ENCODE data around the gene TXNIP.
"Not testable (repeated sequence)": the region's sequence is repeated elsewhere in the genome, so short reads cannot be mapped to it uniquely, and the experiment has no call there.

TXNIP gene, protein sequence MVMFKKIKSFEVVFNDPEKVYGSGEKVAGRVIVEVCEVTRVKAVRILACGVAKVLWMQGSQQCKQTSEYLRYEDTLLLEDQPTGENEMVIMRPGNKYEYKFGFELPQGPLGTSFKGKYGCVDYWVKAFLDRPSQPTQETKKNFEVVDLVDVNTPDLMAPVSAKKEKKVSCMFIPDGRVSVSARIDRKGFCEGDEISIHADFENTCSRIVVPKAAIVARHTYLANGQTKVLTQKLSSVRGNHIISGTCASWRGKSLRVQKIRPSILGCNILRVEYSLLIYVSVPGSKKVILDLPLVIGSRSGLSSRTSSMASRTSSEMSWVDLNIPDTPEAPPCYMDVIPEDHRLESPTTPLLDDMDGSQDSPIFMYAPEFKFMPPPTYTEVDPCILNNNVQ

DNA sequence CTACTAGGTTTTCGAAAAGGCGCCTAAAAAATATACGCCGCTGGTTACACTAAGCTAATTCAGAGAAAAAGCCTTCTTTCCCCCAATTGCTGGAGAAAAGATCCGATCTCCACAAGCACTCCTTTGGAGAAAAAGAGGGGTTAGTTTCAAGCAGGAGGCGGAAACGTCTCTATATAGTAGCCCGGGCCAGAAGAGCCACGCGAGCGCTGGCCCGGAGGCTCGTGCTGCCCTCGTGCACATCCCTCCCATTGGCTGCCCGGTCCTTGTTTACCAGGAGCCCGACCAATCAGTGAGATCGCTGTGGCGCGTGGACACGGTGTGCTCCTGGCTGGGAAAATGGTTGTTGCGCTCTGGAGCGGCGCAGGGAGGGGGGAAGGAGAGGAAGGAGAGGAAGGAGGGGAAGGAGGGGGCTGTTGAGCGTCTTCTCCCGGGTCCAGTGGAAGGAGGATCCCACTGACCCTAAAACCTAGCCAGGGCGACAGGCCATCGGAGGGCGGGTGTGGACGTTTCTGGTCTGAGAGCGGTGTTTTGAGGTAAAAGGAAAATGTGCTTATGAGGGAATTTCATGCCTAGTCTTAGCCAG is at the start of gene TXNIP:
Gene TXNIP, minus strand, starts transcription at position 147 of the 583 bp plus-strand sequence. CDS start 313 bp downstream, outside the sequence.
- DNase-seq, result peak; percentile 99
- in situ Hi-C loops (cut with MboI; ENCODE audit: low pct_unique_long_range_greater_than_20kb, low sequenced_read_pairs), result no loop called here

DNA sequence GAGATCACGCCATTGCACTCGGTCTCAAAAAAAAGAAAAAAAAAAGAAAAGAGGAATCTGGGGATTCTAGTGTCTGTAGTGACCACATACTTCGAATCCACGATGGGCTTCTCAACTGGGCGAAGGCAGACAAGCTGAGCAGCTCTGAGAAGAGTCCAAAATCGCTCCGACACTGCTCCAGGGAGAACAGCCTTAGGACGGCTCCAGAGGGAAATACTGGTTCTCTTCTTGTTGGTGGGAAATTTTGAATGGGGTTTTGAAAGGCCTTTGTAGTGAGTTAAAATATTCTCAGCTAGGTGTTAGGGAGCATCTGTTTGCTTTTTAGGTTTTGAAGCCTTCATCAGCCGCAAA is 43.4 kb upstream of the TXNIP start:
- DNase-seq, result peak; percentile 10

DNA sequence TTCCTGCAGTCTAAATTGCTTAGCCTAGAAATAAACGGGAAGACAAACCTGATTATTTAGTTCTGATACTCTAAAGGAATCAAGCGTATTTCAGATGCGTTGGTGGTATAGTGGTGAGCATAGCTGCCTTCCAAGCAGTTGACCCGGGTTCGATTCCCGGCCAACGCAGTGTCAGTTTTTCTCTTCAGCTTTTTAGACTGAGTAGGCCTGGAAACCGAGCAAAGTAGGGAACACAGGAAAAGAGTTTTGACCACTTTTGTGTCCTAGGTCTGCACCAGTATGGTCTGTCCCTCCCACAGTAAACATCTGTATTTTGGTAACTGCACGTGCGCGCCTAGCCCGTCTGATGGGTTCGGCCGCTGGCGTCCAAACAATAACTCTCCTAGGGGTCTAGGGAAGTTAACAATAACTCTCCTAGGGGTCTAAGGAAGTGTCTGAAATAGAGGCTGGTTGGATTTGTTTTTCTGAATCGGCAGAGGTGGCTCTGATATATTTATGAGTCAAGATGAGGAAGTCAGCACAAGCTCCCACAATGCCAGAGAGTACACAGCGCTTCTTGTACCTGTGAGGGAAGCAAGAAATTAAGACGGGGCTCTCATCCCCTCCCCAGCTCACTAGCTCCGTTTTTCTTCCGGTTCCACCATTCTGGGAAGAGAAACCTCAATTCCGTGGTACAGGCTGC is 40.7 kb upstream of the TXNIP start:
- peak; percentile 96 for DNase-seq
- in situ Hi-C loops (cut with MboI; ENCODE audit: low pct_unique_long_range_greater_than_20kb, low sequenced_read_pairs), result no loop called here

More for the DNA sequence above, 43.4 kb upstream of the TXNIP start:
- in situ Hi-C loops (cut with MboI; ENCODE audit: low pct_unique_long_range_greater_than_20kb, low sequenced_read_pairs), result no loop called here

DNA sequence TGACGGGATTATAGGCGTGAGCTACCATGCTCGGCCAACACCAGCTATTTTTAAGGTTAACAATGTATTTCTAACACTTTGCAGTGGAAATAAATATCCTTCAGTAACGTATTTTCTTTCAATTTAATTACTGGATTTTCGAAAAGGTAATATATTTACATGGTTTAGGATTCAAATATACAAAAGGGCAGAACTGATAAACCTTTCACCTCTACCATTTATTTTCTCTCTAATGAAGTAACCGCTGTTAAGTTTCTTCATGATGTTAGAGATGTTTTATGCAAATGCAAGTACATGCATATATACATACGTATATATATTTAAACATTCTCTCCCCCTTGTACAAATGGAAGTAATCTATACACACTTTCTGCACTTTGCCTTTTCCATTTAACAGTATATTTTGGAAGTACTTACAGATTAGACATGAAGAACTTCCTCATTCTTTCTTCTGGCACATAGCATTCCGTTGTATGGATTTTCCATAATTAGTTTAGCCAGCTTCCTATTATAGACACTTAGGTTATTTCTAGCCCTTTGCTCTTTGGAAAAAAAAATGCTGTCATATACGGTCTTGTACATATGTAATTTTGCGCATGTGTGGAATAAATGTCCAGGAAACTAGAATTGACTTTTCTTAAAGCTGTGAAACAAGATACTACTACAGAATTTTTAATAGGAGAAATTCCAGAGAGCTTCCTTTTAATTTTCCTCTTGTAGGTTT is 40.0 kb upstream of the TXNIP start:
- no peak for DNase-seq
- in situ Hi-C loops (cut with MboI; ENCODE audit: low pct_unique_long_range_greater_than_20kb, low sequenced_read_pairs), result no loop called here

DNA sequence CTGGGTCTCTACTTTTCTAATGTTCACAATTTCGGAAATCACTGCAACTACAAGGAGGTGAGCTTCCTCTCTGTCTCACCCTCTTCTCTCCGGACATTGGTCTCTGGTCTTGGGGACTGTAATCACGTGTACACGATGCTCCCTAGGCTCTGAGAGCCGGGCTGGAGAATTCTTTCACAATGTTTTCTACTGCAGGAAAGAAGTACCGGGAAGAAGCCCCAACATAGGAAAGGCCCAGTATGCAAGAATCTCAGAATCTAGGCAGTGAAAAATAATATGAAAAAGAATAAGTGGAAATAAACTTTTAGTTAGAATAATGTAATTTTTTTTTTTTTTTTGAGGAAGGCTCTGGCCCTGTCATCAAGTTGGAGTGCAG is 38.7 kb upstream of the TXNIP start:
- in situ Hi-C loops (cut with MboI; ENCODE audit: low pct_unique_long_range_greater_than_20kb, low sequenced_read_pairs), result no loop called here

DNA sequence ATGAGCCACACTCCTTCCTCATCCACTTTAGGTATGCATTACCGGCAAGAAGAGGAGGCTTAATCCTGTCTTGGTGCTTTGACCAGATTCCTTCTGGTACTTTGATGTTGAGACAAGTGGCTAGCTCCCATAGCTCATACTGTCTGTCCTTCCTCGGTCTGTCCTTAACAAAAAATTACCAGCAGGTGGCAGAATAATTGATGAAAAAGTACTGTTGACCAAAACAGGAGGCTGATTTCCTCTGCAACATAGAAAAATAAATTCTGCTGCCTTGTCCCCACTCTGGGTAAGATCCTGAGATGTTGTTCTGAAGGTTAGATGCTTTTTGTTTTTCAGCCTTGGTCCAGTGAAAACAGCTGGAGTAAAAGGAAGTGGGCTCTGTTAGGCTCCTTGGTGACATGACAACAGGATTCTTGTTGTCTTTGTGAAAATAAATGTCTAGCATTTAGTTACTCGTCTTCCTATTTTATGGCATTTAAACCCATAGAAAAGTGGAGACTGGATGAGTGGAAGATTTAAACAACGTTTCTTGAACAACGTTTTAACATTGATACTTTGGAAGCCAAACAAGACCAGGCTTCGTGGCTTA is 36.3 kb upstream of the TXNIP start:
- DNase-seq, result peak; percentile 79
- in situ Hi-C loops (cut with MboI; ENCODE audit: low pct_unique_long_range_greater_than_20kb, low sequenced_read_pairs), result no loop called here

More for the DNA sequence above, 38.7 kb upstream of the TXNIP start:
- DNase-seq, result no peak

DNA sequence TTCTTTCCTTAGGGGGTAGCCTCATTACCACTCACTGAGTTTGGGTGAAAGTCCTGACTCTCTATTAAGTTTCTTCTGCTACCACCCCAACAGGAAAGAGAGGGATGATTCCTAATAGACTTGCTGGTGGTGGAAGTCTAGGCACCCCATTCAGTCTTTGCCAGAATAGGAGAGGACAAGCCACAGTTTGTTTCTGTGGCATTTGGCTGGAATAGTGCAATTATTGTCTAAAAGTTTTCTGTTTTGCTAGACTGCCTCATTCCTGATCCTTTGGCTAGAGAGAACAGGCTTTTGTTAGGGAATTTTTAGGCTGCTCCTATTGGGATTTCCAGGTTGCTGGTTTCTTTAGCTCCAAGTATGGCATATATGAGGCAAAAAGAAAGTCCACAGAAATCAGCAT is 35.1 kb upstream of the TXNIP start:
- DNase-seq, result no peak
- in situ Hi-C loops (cut with MboI; ENCODE audit: low pct_unique_long_range_greater_than_20kb, low sequenced_read_pairs), result no loop called here

DNA sequence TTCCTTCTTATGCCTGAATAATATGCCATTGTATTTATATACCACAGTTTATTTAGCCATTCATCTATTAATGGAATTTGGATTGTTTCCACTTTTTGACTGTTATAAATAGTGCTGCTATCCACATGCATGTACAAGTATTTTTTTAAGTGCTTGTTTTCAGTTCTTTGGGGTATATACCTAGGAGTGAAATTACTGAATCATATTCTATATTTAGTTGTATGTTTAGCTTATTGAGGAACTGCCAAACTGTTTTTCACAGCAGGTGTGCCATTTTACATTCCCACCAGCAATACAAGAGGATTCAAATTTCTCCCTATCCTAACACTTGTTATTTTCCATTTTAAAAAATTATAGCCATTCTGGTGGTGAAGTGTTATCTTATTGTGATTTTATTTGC is 32.7 kb upstream of the TXNIP start:
- DNase-seq, result no peak
- in situ Hi-C loops (cut with MboI; ENCODE audit: low pct_unique_long_range_greater_than_20kb, low sequenced_read_pairs), result no loop called here

DNA sequence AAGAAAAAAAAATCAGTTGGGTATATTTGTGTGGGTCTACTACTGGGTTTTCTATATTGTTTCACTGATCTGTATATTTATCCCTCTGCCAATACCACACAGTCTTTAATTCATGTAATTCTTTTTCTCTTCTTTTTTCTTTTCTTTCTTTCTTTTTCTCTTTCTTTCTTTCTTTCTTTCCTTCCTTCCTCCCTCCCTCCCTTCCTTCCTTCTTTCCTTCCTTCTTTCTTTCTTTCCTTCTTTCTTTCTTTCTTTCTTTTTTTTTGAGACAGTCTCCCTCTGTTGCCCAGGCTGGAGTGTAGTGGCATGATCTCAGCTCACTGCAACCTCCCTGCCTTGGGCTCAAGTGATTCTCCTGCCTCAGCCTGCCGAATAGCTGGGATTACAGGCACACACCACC is 30.3 kb upstream of the TXNIP start:
- DNase-seq; in situ Hi-C loops (cut with MboI; ENCODE audit: low pct_unique_long_range_greater_than_20kb, low sequenced_read_pairs): not testable (repeated sequence)

DNA sequence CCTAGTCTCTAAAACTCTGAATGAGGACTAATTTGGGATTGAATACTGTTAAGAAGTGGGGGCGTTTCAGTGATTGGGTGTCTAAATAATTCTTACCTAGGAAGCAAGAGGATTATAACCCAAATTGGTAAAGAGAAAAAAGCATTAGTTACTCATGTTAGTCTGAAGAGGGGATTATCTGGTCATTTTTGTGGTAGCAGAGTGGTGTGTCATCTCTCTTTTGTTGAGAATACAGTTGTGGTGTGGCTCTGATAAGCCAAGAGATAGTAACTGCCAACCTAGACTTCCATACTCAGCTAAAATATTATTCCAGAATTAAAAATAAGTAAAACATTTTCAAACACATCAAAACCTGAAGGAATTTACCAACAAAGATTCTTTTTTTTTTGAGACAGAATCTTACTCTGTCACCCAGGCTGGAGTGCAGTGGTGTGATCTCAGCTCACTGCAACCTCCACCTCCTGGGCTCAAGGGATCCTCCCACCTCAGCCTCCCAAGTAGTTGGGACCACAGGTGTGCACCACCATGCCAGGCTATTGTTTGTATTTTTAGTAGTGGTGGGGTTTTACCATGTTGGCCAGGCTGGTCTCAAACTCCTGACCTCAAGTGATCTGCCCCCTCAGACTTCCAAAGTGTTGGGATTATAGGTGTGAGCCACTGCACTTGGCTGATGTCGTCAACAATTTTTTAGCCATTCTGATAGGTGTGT is 29.6 kb upstream of the TXNIP start:
- DNase-seq; in situ Hi-C loops (cut with MboI; ENCODE audit: low pct_unique_long_range_greater_than_20kb, low sequenced_read_pairs): not testable (repeated sequence)

DNA sequence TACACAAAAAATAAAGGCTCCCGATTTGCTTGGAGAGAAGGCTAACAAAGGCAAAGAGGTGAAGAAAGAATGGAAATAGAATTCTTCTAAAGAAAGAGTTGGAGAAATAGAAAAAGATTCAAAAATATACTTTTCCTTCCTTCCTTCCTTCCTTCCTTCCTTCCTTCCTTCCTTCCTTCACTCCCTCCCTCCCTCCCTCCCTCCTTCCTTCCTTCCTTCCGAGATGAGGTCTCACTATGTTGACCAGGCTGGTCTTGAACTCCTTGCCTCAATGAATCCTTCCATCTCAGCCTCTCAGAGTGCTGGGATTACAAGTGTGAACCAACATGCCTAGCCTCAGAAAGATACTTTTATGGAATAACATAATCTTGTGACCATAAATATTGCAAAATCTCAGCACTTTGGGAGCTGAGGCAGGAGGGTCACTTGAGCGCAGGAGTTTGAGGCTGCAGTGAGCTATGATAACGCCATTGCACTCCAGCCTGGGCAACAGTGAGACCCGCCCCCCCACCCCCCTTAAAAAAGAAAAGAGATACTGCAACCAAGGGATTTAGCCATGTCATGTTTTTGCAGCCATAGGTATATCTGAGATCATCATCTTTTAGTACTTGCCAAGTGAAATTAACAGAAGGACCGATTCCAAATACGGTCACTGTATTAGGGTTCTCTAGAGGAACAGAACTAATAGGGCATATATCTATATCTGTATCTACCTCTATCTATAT is 26.2 kb upstream of the TXNIP start:
- no peak for DNase-seq
- in situ Hi-C loops (cut with MboI; ENCODE audit: low pct_unique_long_range_greater_than_20kb, low sequenced_read_pairs), result no loop called here

DNA sequence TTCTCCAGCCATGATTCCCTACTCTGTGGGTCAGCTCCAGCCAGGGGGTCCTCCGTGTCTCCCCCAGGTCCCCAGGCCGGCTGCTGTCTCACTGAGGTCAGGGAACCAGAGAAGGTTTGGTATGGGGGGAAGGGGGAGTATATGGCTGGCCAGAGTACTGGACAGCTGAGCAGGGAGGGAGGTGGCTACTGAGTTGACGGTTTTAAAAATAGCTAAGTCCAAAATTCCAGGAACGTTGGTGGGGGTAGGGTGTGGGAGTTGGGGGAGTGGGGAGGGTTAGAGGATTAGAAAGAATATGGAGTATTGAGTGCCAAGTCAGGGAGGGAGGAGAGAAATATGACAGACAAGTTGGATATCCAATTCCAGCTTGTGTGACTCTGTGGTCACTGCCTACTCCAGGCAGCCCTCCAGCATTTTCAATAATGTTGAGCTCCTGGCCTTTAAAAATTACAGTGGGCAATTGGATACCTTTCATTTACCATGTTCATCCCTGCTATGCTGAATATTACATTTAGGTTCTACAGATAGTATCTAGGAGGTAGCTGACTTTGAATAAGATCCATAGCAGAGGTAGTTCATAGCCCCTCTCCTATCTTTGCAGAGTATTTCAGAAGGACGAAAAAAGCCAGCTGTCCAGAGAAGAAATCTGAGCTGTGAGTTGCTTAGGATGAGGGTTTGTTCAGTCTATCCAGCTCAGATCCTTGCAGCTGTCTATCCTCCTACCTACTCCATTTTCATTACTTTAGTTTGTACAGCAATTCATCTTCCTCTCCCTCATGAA is 25.4 kb upstream of the TXNIP start, which contains the start of gene HJV:
Gene HJV, minus strand, starts transcription at position 114 of the 781 bp plus-strand sequence. CDS start 1,504 bp downstream, outside the sequence.
- no peak for DNase-seq
- in situ Hi-C loops (cut with MboI; ENCODE audit: low pct_unique_long_range_greater_than_20kb, low sequenced_read_pairs), result no loop called here

DNA sequence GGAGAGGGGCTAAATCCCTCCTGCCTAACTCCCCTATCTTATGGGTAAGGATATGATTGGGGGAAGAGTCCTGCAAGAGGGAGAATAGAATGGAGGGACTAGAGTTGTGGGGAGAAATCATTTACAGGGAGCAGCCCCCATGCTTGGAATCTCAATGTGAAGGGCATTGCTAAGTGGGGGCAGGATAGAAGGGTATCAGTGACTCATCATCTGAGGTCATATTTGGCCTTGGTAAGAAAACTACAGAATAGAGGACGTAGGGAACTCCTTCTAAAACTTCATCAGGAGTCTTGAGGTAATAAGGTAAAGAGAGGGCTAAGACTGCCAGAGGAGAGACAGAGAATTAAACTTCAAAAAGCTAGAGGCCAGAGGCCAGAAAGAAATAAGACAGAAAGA is 24.7 kb upstream of the TXNIP start:
- in situ Hi-C loops (cut with MboI; ENCODE audit: low pct_unique_long_range_greater_than_20kb, low sequenced_read_pairs), result no loop called here
- DNase-seq, result no peak

DNA sequence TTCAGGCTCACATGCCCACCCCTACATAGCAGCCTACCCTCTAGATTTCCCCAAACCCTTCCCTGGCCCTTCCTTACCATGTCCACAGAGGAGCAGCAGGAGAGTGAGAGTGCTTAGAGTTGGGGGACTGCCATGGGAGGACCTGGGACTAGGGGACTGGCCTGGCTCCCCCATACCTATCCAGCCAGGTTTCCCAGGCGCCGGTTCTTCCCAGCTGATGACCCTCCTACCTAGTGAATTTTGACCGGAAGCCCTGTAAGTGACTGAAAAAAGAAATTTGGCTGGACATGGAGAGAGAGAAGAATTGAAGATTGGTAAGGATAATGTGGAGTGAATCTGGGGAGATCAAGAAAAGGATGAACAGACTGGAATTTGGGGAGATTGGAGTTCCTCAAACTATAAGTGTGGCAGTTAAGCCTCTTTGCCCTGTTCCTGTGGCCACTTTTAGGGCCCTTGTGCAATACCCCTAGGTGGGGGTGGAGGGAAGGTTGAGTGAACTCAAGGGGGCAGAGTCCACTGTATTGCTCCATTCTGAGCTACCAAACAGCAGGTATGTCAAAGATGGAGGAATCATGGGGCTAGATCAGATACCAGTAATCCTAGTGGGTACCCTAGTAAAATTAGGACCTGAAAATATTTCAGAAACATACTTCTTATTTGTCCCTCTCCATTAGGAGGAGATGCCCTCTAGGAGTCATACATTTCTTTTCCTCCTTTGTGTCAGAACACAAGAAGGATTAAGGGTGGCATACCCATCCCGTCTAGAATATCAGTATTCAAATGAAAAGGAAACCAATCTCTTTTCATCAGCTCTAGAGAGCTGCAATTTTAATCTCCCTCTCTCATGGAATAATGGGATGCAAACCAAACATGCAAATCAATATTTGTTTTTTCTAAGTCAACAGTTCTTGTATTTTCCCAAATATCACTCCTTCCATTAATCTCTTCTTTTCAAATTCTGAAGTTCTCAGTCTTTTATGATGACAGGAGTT is 24.0 kb upstream of the TXNIP start:
- in situ Hi-C loops (cut with MboI; ENCODE audit: low pct_unique_long_range_greater_than_20kb, low sequenced_read_pairs), result no loop called here

DNA sequence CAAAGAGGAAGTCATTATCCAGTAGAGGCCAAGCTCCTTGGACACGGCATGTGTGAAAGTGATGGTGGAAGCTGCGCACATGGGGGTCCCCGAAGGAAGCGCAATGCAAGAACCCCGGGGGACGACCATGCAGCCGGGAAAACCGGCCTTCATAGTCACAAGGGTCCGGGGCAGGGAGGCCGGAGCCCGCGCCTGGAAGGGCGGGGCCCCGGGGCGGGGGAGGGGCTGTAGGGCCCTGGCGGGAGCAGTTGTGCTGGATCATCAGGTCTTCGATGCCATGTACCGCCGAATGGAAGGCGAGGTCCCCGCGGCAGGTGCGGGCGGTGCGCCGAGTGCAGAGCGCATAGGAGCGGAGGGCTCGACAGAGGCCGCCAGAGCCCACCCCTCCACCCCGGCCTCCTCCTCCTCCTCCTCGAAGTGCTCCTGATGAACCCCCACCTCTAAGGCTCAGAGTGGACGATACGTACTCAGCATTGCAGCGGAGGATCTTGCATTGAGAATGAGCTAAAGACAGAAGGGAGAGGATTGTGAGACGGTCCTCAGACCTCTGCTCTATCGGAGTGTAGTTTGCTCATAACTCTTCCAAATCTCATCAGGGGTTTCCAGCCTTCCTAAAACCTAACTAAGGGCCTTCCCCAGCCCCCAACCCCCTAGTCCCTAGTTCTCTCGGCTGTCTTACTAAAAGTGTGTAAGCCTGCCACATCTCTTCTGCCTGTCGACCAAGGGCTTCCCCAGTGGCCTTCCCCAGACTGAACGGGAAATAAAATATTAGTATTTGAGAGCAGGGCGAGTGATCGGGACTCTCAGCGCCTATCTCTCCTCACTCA is 23.1 kb upstream of the TXNIP start:
- in situ Hi-C loops (cut with MboI; ENCODE audit: low pct_unique_long_range_greater_than_20kb, low sequenced_read_pairs), result no loop called here
- no peak for DNase-seq

More for the DNA sequence above, 24.0 kb upstream of the TXNIP start:
- no peak for DNase-seq
